HEK293 (cell line): Measurements from ENCODE around the gene GRB2.

ENCODE experiments used
- CTCF ChIA-PET: fragments of 350-600 bp; formaldehyde crosslinking; extraction: SDS; loops from one replicate; lab custom pipeline; 2021; ENCODE audit warnings: antibody characterized with exemption; lab: Yijun Ruan, JAX
- POLR2A ChIA-PET: fragments of 300-600 bp; formaldehyde crosslinking; extraction: SDS; loops from one replicate; lab custom pipeline; 2020; ENCODE audit warnings: antibody characterized with exemption, inconsistent platforms; lab: Yijun Ruan, JAX
- H3K27ac ChIP-seq: fragments of 200-500 bp; sonication (Bioruptor generic); 2 replicates; pipeline ENCODE4 v1.5.1; 2014; ENCODE audit warnings: low read depth, low read length, control low read depth, inconsistent platforms; ENCODE audit errors: extremely low read depth
- H3K36me3 ChIP-seq, 2 experiments: fragments of 200-500 bp in 1 of 2; sonication (Bioruptor generic) in 1 of 2; 1 replicate in 1 of 2; 2 replicates in 1 of 2; pipeline ENCODE4 v1.5.1; 2014 to 2017; ENCODE audit warnings: inconsistent platforms in 2 of 2, low read length in 2 of 2; ENCODE audit not compliant: control insufficient read depth in 2 of 2, insufficient read depth in 1 of 2
- H3K4me1 ChIP-seq: fragments of 200-500 bp; sonication (Bioruptor generic); 2 replicates; pipeline ENCODE4 v1.5.1; 2014; ENCODE audit warnings: mild to moderate bottlenecking, low read length, inconsistent platforms; ENCODE audit not compliant: control insufficient read depth, insufficient read depth
- H3K4me3 ChIP-seq: 2 replicates; pipeline ENCODE4 v1.5.1; 2011; ENCODE audit warnings: low read depth, mild to moderate bottlenecking, control low read depth, low read length, moderate library complexity
- H3K9me3 ChIP-seq: fragments of 200-500 bp; sonication (Bioruptor generic); 2 replicates; pipeline ENCODE4 v1.5.1; 2014; ENCODE audit warnings: low read depth, low read length, inconsistent platforms; ENCODE audit not compliant: control insufficient read depth, insufficient read depth
- AEBP2 ChIP-seq: fragments of 450-650 bp; formaldehyde crosslinking; IDR thresholded peaks from 2 replicates; pipeline ENCODE4 v1.5.1; 2016; ENCODE audit warnings: missing biosample characterization, missing genetic modification characterization, borderline replicate concordance
- FEZF1 ChIP-seq: fragments of 450-650 bp; formaldehyde crosslinking; IDR thresholded peaks from 2 replicates; pipeline ENCODE4 v1.5.1; 2016; ENCODE audit warnings: missing biosample characterization, missing genetic modification characterization
- GLIS2 ChIP-seq: fragments of 450-650 bp; formaldehyde crosslinking; IDR thresholded peaks from 2 replicates; pipeline ENCODE4 v1.5.1; 2016; ENCODE audit warnings: missing biosample characterization, missing genetic modification characterization
- IKZF3 ChIP-seq: fragments of 450-650 bp; IDR thresholded peaks from 2 replicates; pipeline ENCODE4 v1.5.0; 2018; ENCODE audit warnings: missing biosample characterization, mild to moderate bottlenecking, missing genetic modification characterization, moderate library complexity
- KLF16 ChIP-seq: fragments of 450-650 bp; formaldehyde crosslinking; IDR thresholded peaks from 2 replicates; pipeline ENCODE4 v1.5.1; 2017; ENCODE audit warnings: missing biosample characterization, missing genetic modification characterization
- OSR2 ChIP-seq: fragments of 450-650 bp; formaldehyde crosslinking; IDR thresholded peaks from 2 replicates; pipeline ENCODE4 v1.5.1; 2016; ENCODE audit warnings: missing biosample characterization, missing genetic modification characterization
- SCRT1 ChIP-seq: fragments of 450-650 bp; formaldehyde crosslinking; IDR thresholded peaks from 2 replicates; pipeline ENCODE4 v1.5.1; 2016; ENCODE audit warnings: missing biosample characterization, missing genetic modification characterization, borderline replicate concordance
- SP2 ChIP-seq: fragments of 450-650 bp; formaldehyde crosslinking; IDR thresholded peaks from 2 replicates; pipeline ENCODE4 v1.5.1; 2016; ENCODE audit warnings: missing biosample characterization, missing genetic modification characterization
- TRIM28 ChIP-seq: IDR thresholded peaks from 2 replicates; pipeline ENCODE4 v1.6.1; 2011; ENCODE audit warnings: low read length, control low read depth, borderline replicate concordance
- ZBTB1 ChIP-seq: fragments of 450-650 bp; formaldehyde crosslinking; IDR thresholded peaks from 2 replicates; pipeline ENCODE4 v1.5.1; 2016; ENCODE audit warnings: missing biosample characterization, missing genetic modification characterization
- ZBTB11 ChIP-seq: fragments of 450-650 bp; formaldehyde crosslinking; conservative IDR thresholded peaks from 2 replicates; pipeline ENCODE4 v1.5.1; 2016; ENCODE audit warnings: low read depth, missing biosample characterization, missing genetic modification characterization
- ZFHX2 ChIP-seq: fragments of 450-650 bp; formaldehyde crosslinking; conservative IDR thresholded peaks from 2 replicates; pipeline ENCODE4 v1.5.1; 2016; ENCODE audit warnings: missing biosample characterization, missing genetic modification characterization
- ZFP37 ChIP-seq: fragments of 450-650 bp; formaldehyde crosslinking; IDR thresholded peaks from 2 replicates; pipeline ENCODE4 v1.5.1; 2016; ENCODE audit warnings: missing biosample characterization, missing genetic modification characterization
- ZNF132 ChIP-seq: fragments of 450-650 bp; formaldehyde crosslinking; IDR thresholded peaks from 2 replicates; pipeline ENCODE4 v1.5.1; 2017; ENCODE audit warnings: missing biosample characterization, missing genetic modification characterization, borderline replicate concordance
- ZNF24 ChIP-seq: fragments of 450-650 bp; formaldehyde crosslinking; IDR thresholded peaks from 2 replicates; pipeline ENCODE4 v1.5.1; 2016; ENCODE audit warnings: missing biosample characterization, missing genetic modification characterization
- ZNF433 ChIP-seq: fragments of 450-650 bp; formaldehyde crosslinking; IDR thresholded peaks from 2 replicates; pipeline ENCODE4 v1.5.1; 2016; ENCODE audit warnings: missing biosample characterization, missing genetic modification characterization, low read depth
- ZNF449 ChIP-seq: fragments of 450-650 bp; formaldehyde crosslinking; IDR thresholded peaks from 2 replicates; pipeline ENCODE4 v1.5.1; 2017; ENCODE audit warnings: missing biosample characterization, mild to moderate bottlenecking, missing genetic modification characterization, moderate library complexity
- ZNF529 ChIP-seq: fragments of 450-650 bp; formaldehyde crosslinking; IDR thresholded peaks from 2 replicates; pipeline ENCODE4 v1.5.1; 2017; ENCODE audit warnings: missing genetic modification characterization, missing biosample characterization; ENCODE audit not compliant: insufficient replicate concordance
- ZNF558 ChIP-seq: fragments of 450-650 bp; formaldehyde crosslinking; IDR thresholded peaks from 2 replicates; pipeline ENCODE4 v1.5.1; 2016; ENCODE audit warnings: missing biosample characterization, missing genetic modification characterization
- ZNF580 ChIP-seq: fragments of 450-650 bp; formaldehyde crosslinking; IDR thresholded peaks from 2 replicates; pipeline ENCODE4 v1.5.1; 2016; ENCODE audit warnings: missing biosample characterization, missing genetic modification characterization
- ZNF600 ChIP-seq: fragments of 450-650 bp; formaldehyde crosslinking; IDR thresholded peaks from 2 replicates; pipeline ENCODE4 v1.5.1; 2016; ENCODE audit warnings: missing biosample characterization, missing genetic modification characterization
- ZNF701 ChIP-seq: fragments of 450-650 bp; formaldehyde crosslinking; IDR thresholded peaks from 2 replicates; pipeline ENCODE4 v1.5.1; 2016; ENCODE audit warnings: missing biosample characterization, missing genetic modification characterization
- ZSCAN18 ChIP-seq: fragments of 450-650 bp; formaldehyde crosslinking; IDR thresholded peaks from 2 replicates; pipeline ENCODE4 v1.5.1; 2016; ENCODE audit warnings: missing biosample characterization, missing genetic modification characterization

GRB2 gene

GRCh38 chr17:75361344-75361743 is 44.1 kb downstream of the GRB2 start (continued):
- peak; percentile 49; the same call in 1 of the 2 replicates for TF ChIP-seq IKZF3 (tag by site-specific recombination)

GRCh38 chr17:75356260-75356937 is 49.1 kb downstream of the GRB2 start:
- Histone ChIP-seq H3K36me3 (no peaks in the 10 kb centered on the region), H3K27ac (no peak overlapping the region), H3K4me3 (no peak overlapping the region), H3K4me1 (peaks cover 19% of the 10 kb centered on the region), H3K9me3 (no peaks in the 10 kb centered on the region)
- ChIA-PET POLR2A (no interaction called here), CTCF (interaction anchor here (0.7 kb wide), 1 partner anchor 10 kb away, joined by 3 read pairs; no protein-coding TSS in a partner anchor)
- TF ChIP-seq ZFHX2 = no peak
- no peak for TF ChIP-seq FEZF1
- TF ChIP-seq ZSCAN18 (tag by site-specific recombination) = no peak
- no peak for TF ChIP-seq ZNF701 (tag by site-specific recombination)
- no peak for TF ChIP-seq ZNF600 (tag by site-specific recombination)
- TF ChIP-seq TRIM28 = no peak
- no peak for TF ChIP-seq GLIS2 (tag by site-specific recombination)
- TF ChIP-seq ZNF132 (tag by site-specific recombination) = no peak
- TF ChIP-seq ZNF529 (tag by site-specific recombination) = no peak
- no peak for TF ChIP-seq OSR2 (tag by site-specific recombination)
- no peak for TF ChIP-seq ZNF558 (tag by site-specific recombination)

GRCh38 chr17:75353176-75353575 is 52.3 kb downstream of the GRB2 start:
- Histone ChIP-seq H3K36me3 (no peaks in the 10 kb centered on the region; a peak in 1 of 3 replicates), H3K27ac (no peak overlapping the region), H3K4me3 (no peak overlapping the region), H3K4me1 (peaks cover 10% of the 10 kb centered on the region), H3K9me3 (no peaks in the 10 kb centered on the region)
- POLR2A ChIA-PET = interaction anchor here (1.1 to 1.7 kb wide), 2 partner anchors 41 to 52 kb away, joined by 3 to 14 read pairs; partner anchors contain the start of gene GRB2
- CTCF ChIA-PET = no interaction called here
- TF ChIP-seq ZNF529 (tag by site-specific recombination) (no peak), AEBP2 (tag by site-specific recombination) (no peak), ZNF24 (tag by site-specific recombination) (no peak), ZSCAN18 (tag by site-specific recombination) (no peak), ZFP37 (no peak), KLF16 (tag by site-specific recombination) (no peak), ZBTB1 (tag by site-specific recombination) (no peak), FEZF1 (no peak), ZNF433 (tag by site-specific recombination) (no peak), ZNF449 (tag by site-specific recombination) (0 out of 2 replicates have a peak, but pooled peaks have one; percentile 40), ZNF580 (tag by site-specific recombination) (no peak), ZBTB11 (tag by site-specific recombination) (no peak), SCRT1 (tag by site-specific recombination) (no peak), SP2 (no peak)
